HS-27A (cell line): ENCODE data around the gene LELP1.
"Not testable (repeated sequence)": the region's sequence is repeated elsewhere in the genome, so short reads cannot be mapped to it uniquely, and the experiment has no call there.

Experiments
- DNase-seq: peaks from one replicate; pipeline ENCODE4 v3.0.0-alpha.2; 2012; ENCODE audit warnings: low read depth, missing footprints

LELP1 gene

GRCh38 chr1:153229076-153229829 is 26.0 kb downstream of the LELP1 start:
- not testable (repeated sequence) for DNase-seq

GRCh38 chr1:153231363-153231762 is 28.1 kb downstream of the LELP1 start:
- no peak for DNase-seq

- DNase-seq: no peak
These were observed 28.6 kb downstream of the LELP1 start for GRCh38 chr1:153231785-153232184.

- no peak for DNase-seq
These were observed 29.3 kb downstream of the LELP1 start for GRCh38 chr1:153232553-153232952.

GRCh38 chr1:153233448-153233847 is 30.2 kb downstream of the LELP1 start:
- DNase-seq: no peak

GRCh38 chr1:153238527-153238926 is 35.3 kb downstream of the LELP1 start:
- no peak for DNase-seq

GRCh38 chr1:153242160-153242559 is 38.9 kb downstream of the LELP1 start:
- no peak for DNase-seq

- no peak for DNase-seq
These were observed 42.2 kb downstream of the LELP1 start for GRCh38 chr1:153245466-153245865.

- DNase-seq: no peak
These were observed 42.8 kb downstream of the LELP1 start for GRCh38 chr1:153246018-153246417.

GRCh38 chr1:153246825-153247224 is 43.6 kb downstream of the LELP1 start:
- DNase-seq: no peak

- DNase-seq: no peak
These were observed 45.1 kb downstream of the LELP1 start for GRCh38 chr1:153248176-153248879.

GRCh38 chr1:153250166-153250565 is 46.9 kb downstream of the LELP1 start:
- no peak for DNase-seq

GRCh38 chr1:153251087-153251486 is 47.9 kb downstream of the LELP1 start:
- DNase-seq: no peak

GRCh38 chr1:153251562-153251961 is 48.3 kb downstream of the LELP1 start:
- no peak for DNase-seq

GRCh38 chr1:153251988-153252387 is 48.8 kb downstream of the LELP1 start:
- DNase-seq: no peak

GRCh38 chr1:153253076-153253475 is 49.8 kb downstream of the LELP1 start:
- no peak for DNase-seq

- DNase-seq: no peak
These were observed 50.5 kb downstream of the LELP1 start for GRCh38 chr1:153253693-153254092.
